HG02610 (cell line): ENCODE results near the gene DCPS.
"Not testable (repeated sequence)": the region's sequence is repeated elsewhere in the genome, so short reads cannot be mapped to it uniquely, and the experiment has no call there.

Experiments used
- ATAC-seq: cut with Tn5 transposase; IDR thresholded peaks from one replicate; pipeline ENCODE4 v1.9.1; 2021; ENCODE audit warnings: mild to moderate bottlenecking, moderate library complexity; ENCODE audit not compliant: unreplicated experiment

DCPS gene

DNA sequence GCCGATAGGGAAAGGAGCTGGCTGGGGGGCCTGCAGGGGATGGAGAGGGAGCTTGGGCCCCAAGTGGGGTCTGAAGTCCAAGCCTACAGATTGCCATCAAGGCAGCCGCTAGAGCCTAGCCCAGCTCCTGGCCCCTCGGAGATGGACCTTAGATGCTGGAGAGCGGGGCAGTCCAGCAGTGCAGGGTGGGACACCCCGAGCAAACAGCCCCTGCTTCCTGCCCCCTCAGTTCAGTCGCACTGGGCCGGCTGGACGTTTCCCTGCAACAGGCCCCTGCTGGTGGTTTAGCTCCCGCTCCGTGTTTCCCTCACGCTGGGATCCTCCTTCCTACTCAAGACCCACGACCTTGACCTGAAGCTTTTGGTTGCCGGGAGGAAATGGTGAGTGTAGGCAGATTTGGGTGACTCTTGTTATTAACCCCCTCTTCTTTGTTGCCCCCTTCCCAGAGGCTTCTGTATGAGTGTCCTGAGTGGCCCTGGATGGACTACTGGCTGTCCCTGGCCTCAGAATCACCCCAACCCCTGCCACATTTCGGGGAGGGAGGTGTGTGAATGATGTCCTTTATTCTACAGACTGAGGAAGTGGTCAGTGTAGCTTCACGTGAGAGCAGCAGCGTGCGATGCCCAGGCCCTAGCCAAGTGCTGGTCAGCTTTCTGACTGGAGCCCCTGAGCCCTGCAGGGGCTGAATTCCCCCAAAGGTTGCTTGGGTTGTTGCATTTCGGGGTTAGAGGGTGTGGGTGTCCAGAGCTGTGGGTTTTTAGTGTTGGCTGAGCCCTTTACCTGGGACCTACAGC lies 54.3 kb downstream of the DCPS start:
- no peak for ATAC-seq

DNA sequence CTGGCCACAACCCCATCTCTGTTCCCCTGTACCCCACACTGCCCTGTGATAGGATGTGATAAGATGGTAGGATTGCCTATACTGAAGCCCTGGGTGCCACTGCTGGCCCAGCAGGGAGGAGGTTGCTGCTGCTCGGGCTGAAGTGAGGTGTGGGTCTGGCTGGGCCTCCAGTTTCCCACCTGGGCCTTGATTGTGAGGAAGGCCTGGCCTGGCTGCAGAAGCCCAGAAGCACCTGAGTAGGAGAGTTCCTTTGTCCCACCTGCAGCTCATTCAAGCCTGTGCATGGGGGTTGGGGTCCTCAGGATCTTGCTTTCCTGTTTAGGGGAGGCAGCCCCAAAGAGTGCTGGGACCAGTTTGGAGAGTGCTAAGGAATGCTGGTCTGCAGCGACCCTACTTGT lies 54.9 kb downstream of the DCPS start:
- ATAC-seq = no peak

DNA sequence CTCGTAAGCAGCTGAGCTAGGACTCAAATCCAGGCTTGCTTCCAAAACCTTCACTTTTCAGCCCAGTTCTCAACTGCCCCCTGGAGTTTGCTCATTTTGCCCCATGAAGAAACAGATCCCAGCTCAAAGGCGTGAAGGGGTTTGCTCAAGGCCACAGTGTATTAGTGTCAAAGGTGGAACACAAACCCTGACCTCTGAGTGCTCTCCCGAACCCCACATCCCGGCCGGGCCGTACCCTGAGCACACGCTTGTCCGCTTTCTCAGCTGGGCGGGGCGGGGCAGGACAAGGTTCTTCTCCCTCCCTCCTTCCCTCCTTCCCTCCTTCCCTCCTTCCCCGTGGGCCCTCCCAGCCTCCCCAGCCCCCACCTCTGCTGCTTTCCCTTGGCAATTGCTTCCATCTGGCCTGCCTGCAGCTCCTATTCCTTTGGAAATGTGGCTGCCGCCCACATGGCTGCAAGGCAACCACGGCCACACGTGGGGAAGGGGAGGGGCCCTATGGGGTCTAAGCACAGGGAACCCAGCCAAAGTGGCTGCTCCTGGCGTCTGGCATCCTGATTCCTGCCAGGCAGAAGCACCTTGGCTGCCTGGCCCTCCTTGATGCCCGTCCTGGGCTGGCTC lies 55.7 kb downstream of the DCPS start:
- ATAC-seq = no peak

DNA sequence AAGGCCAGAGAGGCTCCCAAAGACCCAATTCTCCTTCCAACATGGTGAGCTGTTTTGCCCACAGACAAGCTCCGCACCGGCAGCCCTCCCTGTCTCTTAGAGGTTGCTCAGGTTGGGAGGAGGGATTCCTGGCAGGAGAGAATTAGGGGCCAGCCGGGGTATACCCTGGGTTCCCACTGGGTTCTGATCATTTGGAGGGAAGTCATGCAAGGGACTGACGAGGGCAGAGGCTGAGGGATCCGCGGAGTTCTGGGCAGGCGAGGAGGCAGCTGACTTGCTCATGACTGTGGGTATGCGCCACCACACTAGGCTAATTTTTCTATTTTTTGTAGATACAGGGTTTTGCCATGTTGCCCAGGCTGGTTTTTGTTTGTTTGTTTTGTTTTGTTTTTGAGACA lies 56.2 kb downstream of the DCPS start:
- no peak for ATAC-seq

DNA sequence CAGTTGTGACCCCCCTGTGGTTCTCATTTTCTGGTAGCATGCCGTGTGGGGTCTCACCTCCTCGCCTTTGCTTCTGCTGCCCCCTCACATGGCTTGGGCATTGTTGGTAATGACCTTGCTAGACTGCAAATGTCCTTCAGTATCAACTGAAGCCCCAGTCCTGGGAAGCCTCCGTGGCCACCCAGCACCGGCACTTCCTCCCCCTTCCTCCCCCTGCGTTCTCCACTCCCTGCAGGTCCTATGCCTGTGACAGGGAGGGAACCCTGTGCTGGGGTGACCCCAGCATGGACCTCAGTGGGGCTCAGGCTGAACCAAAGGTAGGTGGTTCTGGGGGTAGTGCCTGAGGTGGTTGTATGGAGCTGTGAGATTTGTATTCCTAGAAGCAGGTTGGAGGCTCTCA lies 57.5 kb downstream of the DCPS start:
- no peak for ATAC-seq

DNA sequence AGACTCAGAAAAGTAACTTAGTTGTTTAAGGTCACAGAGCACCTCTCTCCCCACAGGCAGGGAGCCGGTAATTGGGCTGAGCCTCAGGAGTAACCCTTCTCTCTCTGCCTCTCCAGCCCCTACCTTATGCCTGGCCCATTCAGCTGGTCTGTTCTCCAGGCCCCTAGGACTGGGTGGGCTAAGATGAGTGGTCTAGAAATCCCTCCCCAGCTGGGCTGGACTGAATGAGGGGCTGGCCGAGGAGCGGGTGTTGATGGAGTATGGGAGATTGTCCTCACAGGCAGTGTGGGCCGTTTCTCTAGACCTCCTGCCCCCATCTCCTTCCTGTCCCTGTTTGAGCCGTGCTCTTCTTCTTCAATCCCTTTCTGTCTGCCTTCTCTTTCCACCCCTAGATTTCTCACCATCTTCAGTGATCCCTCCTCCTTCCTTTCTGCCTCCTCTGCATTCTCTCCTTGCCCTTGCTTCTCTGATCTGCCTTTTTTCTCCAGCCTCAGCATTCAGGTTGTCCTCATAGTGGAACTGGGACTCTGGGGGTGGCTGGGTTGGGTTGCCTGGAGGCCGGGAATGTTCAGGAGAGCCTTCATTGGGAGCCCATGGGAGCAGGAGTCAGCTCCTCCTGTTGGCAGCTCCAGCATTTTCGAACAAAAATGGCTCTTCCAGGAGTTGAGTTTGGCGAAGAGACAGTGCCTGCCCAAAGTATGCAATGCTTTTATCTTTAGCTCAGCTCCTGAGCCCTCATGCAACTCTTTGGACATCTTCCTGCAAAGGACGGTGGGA lies 59.2 kb downstream of the DCPS start:
- ATAC-seq = no peak

DNA sequence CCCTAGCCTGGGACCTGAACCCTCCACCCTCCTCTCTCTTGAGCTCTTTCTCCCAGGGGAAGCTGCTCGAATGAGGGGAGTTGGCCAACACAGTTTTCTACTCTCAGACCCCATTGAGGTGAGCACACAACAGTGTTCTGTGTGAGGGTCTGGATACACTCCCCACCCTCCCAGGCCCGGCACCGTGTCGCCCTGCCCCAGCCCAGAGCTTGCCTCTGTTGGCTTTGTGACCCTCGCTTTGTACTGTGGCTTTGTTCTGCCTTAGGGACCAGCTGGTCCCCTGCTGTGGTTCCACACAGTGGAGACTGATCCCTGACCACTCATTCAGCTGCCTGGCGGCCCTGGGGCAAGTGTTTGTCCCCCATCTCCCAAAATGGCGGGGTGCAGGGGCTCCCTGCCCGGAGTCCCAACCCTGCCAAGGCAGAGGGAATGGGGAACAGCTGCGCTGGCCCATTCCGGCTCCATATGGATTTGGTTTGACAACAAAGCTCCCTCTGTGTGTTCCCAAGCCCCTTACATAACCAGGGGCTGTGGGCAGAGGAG lies 59.9 kb downstream of the DCPS start:
- ATAC-seq = no peak

DNA sequence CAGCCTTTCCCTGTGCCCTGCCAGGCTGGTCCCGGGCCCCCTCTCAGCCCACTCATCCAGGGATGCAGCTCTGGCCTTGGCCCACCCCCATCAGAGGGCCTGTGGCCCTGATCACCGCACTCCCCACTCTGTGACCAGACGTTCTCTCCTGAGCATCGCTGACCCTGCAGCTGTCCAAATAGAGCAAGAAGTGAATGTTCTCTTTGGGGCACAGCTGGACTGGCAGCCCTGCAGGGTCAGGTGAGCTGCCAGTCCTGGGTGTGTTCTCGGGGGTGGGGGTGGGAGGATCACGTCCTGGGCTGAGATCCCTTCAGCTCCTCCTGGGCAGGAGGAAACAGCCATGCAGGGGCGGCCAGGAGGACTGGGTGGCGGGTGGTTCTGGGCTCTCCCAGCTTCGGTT lies 60.9 kb downstream of the DCPS start:
- ATAC-seq = not testable (repeated sequence)

DNA sequence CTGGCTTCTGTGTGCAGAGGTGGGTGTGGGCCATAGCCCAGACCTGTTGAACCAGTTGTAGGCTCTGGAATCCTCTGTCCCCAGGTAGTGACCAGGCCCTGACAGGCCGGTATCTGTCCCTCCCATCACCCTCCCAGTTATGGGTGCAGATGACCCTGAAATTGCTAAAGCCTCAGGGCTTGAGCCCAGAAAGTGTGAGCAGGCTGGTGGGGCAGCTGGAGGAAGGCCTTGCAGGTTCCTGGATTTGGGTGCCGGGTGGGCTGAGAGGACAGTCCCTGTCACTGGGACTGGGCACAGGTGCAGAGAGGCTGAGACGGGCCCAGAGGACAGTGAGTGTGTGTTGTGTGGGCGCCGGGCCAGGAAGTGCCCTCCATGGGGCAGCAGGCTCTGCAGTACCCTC lies 61.6 kb downstream of the DCPS start:
- not testable (repeated sequence) for ATAC-seq

DNA sequence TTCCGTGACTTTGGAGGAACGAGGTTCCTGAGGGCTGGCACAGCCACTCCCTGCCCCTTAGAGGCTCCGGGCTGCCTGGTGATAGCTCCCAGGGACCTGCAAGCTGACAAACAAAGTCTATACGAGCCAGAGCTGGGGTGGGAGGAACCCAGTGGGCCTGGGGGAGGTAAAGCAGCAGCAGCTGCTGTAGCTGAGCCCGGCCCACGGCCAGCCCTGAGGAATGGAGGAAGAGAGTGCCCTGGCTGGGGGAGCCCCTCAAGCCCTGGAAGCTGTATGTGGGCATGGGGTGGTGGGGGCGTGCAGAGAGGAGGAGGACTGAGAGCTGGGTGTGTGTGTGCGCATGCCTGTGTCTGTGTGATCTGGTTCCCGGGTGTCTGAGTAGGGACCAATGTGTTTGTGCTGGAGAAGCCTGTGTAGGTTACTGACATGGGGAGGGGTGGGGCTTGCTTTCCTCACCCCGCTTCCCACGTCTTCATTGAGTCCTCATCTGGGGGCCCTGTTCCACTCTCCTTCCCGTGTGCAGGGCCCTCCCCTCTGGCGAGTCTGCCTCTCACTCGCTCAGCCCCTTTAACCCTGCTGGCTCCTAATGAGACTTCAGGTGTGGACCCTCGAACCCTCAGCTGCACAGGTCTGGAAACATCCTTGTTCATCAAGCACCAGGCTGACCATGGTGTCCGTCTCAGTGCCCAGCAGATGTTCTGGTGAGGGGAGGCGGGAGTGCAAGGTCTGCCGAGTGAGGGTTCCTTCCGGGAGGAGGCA lies 62.4 kb downstream of the DCPS start:
- ATAC-seq = no peak

DNA sequence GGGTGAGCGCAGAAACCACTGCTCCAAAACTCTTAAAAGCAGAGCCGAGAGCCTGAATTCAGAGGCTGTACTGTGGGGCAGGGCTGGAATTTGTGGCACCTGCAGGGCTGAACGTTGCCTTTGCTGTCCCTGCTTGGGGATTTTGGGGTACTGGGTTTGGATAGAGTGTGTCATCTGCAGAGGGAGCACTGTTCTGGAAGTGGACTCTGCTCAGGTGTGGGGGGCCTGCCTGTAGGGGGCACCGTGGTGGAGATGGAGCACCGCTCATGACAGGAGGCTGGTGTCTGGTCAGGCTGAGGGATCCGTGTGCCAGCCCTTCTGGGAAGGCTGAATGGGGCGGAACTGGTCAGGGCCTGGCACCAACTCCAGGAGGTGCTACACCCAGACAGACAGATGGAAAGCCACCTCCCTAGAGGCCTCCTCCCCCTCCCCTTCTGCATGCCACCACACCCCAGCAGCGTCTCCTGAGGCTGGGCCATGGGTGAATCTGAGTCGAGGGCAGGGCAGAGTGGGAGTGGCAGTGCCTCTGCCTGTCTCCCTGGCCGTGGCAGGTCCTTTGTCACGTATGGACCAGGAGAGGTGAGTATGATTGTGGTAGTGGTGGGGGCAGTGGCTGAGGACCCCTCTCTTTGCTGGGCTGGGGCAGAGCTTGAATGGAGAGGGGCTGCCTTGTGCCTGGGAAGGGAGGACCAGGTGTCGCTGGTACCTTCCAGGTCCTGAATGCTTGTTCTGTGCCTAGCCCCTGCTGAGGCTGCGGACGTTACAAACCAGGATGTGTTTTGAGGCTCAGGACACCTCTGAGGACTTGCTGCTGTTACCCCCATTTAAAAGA lies 63.2 kb downstream of the DCPS start:
- ATAC-seq = not testable (repeated sequence)

DNA sequence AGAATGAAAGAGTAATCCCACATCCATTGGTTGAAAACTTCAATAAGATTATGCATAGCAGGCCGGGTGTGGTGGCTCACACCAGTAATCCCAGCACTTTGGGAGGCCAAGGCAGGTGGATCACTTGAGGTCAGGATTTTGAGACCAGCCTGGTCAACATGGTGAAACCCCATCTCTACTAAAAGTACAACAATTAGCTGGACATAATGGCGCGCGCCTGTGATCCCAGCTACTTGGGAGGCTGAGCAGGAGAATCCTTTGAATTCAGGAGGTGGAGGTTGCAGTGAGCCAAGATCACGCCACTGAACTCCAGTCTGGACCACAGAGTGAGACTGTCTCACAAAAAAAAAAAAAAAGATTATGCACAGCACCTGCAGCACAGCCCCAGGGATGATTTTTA lies 63.9 kb downstream of the DCPS start:
- ATAC-seq = not testable (repeated sequence)

DNA sequence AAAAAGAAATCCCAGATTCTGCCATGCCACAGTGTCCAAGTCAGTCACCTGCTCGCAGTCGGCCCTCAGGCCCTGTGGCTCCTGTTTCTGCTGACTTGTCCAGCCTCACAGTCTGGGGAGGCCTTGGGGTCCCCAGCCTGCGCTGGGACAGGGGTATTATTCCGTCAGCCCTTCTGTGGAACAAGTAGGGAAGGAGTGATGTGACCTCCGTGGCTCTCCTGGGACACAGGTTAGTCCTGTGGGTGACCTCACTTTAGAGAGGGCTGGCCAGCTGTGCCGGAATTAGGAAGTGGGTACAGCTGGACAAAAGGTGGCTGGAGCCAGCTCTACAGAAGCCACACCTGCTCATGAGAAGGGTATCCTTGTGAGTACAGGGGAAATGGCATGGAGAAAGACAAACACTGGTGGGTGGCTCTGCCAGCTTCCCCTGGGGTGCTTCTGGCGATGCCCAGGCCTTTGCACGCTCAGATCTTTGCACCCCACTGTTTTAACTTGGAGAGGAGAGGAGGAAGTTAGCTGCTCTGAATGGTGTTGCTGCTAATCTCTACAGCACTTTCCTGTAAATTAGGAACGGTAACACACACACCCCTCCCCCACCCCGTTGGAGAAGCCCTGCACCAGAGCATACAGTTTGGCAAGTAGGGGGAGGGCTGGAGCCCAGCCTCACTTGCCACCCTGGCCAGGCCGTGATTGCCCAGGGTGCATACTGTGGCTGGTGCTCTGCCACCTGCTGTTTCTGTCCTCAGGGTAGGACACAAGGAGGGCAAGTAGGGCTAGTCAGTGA lies 64.7 kb downstream of the DCPS start:
- ATAC-seq = not testable (repeated sequence)

DNA sequence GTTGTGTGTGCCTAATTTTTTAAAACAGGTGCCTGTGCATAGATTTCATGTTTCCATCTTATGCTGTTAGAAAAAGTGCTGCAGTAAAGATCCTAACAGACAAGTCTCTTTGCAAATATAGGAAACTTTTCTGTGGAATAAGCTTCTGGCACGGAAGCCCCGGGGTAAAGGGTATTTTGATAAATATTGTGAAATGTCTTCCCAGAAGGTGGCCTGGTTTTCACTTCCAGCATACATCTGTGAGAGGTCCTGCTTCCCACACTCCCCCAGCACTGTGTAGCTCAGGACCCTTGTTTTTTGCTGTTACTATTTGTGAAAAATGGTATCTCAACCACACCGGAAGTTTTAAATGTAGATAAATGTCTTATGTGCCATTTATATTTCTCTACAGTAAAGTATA lies 66.2 kb downstream of the DCPS start:
- ATAC-seq = no peak

DNA sequence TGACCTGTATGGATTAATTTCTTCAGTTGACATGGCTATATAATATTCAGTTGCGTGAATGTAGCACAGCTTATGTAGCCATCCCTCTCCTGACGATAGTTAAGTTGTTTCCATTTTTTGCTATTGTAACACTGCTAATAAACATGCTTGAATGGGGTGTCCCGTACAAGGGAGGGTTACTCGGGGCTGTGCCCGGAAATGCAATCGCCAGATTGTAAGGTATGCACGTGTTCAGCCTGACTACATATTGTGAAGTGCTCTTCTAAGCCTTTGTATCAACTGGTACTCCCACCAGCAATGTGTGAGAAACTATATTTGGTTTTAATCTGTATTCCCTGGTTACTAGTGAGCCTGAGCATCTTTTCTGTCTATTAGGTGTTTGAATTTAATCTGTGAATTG lies 67.7 kb downstream of the DCPS start:
- ATAC-seq = no peak

DNA sequence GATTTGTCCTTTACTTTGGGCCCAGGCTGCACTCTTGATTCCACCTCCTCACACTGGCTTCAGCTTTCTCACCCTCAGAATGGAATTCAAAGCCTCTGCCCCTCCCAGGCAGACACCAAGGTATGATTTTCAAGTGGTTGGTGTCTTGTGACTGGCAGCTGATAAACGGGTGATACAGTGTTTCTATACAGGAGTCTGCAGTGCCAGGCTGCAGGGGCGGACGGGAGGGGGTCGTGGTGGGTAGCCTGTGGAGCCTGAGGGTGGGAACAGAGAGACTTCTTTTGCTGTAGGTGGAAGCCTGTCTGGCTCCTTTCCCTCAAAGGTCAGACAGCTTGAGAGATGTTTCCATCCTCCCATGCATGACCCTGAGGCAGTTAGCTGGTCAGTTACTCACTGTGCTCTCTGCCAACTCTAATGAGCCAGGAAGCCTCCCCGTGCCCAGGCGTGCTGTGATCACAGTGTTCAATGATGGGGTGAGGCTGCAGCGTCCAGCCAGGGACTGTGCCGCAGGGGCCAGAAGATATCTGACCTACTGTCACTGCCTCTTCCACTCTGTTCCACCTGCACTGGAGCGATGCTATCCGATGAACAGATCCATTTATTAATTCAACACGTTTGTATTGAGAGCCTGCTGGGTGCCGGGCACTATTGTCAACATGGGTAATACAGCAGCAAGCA lies 69.7 kb downstream of the DCPS start:
- ATAC-seq = not testable (repeated sequence)

DNA sequence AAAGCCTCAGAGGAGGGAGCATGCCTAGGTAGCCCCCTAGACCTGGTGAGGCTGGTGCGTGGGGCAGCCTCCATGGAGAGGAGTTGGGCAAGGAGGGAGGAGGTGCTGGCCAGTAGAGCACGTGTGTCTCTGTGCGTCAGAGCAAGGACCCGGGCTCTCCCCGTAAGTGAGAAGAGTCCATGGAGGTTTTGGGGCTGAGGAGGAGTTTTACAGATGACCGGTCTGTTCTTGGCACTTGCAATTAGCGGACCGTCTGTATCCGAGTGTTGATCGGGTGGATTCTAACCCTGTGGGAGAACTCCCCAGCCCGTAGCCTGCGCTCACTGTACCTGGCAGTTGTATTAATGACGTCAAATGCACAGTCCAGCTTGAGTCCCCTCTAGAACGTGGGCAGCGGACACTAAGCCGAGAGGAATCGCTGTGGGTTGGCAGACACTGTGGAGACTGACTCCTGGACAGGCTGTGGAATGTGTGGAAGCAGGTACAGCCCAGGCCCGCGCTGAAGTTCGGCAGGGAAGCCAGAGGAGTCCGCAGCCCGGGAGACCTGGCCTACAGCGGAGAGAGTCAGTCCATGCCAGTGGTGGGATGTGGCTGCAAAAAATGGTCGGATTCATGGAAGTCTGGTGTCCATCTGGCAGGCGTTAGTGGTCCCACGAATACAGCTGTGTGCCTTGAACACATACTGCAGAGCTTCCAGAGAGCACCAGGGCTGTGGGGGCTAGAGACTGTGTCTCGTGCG lies 70.9 kb downstream of the DCPS start:
- ATAC-seq = not testable (repeated sequence)

DNA sequence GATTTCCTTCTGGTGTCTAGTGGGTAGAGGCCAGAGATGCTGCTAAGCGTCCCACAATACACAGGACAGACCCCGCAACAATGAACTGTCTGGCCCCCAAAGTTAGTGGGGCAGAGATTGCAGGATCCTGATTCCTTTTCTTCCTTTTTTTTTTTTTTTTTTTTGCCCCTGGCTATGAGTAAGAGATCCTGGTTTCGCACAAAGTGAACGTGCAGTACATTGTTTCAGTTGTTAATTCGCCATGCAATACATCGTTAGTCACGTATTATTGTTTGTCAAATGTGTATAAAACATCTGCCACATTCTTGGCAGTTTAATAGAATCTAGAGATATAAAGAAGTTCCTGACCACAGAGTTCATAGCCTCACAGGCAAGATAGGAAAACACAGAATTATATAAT lies 71.9 kb downstream of the DCPS start:
- ATAC-seq = no peak
